ENCODE results near the gene GLDC.

DNA sequence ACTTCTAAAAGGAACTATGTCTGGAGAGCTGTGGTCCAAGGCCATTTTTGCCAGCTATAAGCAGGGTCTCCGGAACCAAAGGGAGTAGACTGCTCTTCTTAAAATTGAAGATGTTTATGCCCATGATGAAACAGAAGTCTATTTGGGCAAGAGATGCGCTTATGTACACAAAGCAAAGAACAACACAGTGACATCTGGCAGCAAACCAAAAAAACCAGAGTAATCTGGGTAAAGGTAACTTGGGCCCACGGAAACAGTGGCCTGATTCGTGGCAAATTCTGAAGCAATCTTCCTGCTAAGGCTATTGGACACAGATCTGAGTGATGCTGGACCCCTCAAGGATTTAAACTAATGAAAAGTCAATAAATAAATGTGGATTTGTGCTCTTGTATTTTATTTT lies 29.7 kb upstream of the GLDC start:
- TF ChIP-seq YY1 (IDR thresholded peaks at IDR 0.05; ENCODE audit: insufficient read depth, insufficient read length) (no peak), ZNF274 (IDR thresholded peaks at IDR 0.05; ENCODE audit: low read depth, low read length) (no peak)

Measured in NT2/D1 (cell line).